Measurements from ENCODE around the gene RAP1GAP.

The RAP1GAP gene

DNA sequence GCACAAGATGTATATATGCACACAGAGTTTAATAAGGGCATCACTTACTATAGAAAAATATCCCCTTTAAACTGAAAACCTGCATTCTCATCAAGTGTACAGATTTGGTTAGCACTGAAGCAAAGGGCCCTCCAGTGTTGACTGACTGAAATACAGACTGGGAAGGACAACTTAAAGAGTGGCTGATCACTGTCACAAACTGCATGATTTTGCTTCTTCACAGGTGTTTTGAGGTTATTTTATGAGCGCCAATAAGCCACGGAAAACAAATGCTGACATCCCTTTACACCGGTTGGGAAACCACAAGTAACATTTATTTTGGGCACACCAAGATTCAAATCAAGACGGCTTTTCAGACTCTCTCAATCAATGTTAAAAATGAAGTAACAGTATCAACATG is 30.9 kb upstream of the RAP1GAP start:
- TF ChIP-seq, protein P1, sequence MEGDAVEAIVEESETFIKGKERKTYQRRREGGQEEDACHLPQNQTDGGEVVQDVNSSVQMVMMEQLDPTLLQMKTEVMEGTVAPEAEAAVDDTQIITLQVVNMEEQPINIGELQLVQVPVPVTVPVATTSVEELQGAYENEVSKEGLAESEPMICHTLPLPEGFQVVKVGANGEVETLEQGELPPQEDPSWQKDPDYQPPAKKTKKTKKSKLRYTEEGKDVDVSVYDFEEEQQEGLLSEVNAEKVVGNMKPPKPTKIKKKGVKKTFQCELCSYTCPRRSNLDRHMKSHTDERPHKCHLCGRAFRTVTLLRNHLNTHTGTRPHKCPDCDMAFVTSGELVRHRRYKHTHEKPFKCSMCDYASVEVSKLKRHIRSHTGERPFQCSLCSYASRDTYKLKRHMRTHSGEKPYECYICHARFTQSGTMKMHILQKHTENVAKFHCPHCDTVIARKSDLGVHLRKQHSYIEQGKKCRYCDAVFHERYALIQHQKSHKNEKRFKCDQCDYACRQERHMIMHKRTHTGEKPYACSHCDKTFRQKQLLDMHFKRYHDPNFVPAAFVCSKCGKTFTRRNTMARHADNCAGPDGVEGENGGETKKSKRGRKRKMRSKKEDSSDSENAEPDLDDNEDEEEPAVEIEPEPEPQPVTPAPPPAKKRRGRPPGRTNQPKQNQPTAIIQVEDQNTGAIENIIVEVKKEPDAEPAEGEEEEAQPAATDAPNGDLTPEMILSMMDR (IDR thresholded peaks at IDR 0.05) = no peak
- no peaks in the 10 kb centered on the region for H3K9me3 ChIP-seq
- no peaks in the 10 kb centered on the region for H3K4me1 ChIP-seq (ENCODE audit: control insufficient read depth in 1 of 2, insufficient read depth in 1 of 2, low read depth in 1 of 2, low read length in 1 of 2)
- peaks cover 79% of the 10 kb centered on the region for H3K36me3 ChIP-seq
- no peak overlapping the region for H3K27ac ChIP-seq
- no peaks in the 10 kb centered on the region for H3K27me3 ChIP-seq
- no peak overlapping the region for H3K4me3 ChIP-seq (ENCODE audit: low read depth in 1 of 2, low read length in 1 of 2)

- H3K27me3 ChIP-seq = no peaks in the 10 kb centered on the region
- TF ChIP-seq, protein P1 (IDR thresholded peaks at IDR 0.05) = no peak
- H3K9me3 ChIP-seq = no peaks in the 10 kb centered on the region
- no peaks in the 10 kb centered on the region for H3K4me1 ChIP-seq (ENCODE audit: control insufficient read depth in 1 of 2, insufficient read depth in 1 of 2, low read depth in 1 of 2, low read length in 1 of 2)
- H3K4me3 ChIP-seq (ENCODE audit: low read depth in 1 of 2, low read length in 1 of 2) = no peak overlapping the region
- no peak overlapping the region for H3K27ac ChIP-seq
- peaks cover 77% of the 10 kb centered on the region for H3K36me3 ChIP-seq
These were observed 27.8 kb upstream of the RAP1GAP start for GRCh38 chr1:21696931-21697330.

GRCh38 chr1:21693732-21694131 is 24.6 kb upstream of the RAP1GAP start:
- H3K27ac ChIP-seq = no peak overlapping the region
- TF ChIP-seq, protein P1 (IDR thresholded peaks at IDR 0.05) = no peak
- H3K27me3 ChIP-seq = no peaks in the 10 kb centered on the region
- no peaks in the 10 kb centered on the region for H3K4me1 ChIP-seq (ENCODE audit: control insufficient read depth in 1 of 2, insufficient read depth in 1 of 2, low read depth in 1 of 2, low read length in 1 of 2)
- no peak overlapping the region for H3K4me3 ChIP-seq (ENCODE audit: low read depth in 1 of 2, low read length in 1 of 2)
- H3K9me3 ChIP-seq = no peaks in the 10 kb centered on the region
- H3K36me3 ChIP-seq = peaks cover 77% of the 10 kb centered on the region

DNA sequence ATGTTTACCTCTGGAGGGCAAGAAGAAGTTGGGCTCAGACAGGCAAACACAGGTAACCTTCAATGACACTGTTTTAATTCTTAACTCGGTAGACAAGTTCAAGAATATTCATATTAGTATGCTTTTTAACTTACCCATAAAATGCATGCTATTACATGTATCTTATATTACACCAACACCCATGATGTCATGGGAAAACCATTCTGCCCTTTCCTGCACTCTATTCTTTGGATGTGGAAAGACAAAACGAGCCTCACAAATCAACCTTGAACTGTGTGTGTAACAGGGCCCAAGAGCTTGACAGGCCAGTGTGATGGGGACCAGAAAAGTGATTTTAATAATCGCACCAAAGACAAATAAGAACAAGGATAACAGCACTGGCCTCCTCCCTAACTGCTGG is 22.6 kb upstream of the RAP1GAP start:
- H3K4me1 ChIP-seq (ENCODE audit: control insufficient read depth in 1 of 2, insufficient read depth in 1 of 2, low read depth in 1 of 2, low read length in 1 of 2) = no peaks in the 10 kb centered on the region
- H3K36me3 ChIP-seq = peaks cover 90% of the 10 kb centered on the region
- no peaks in the 10 kb centered on the region for H3K27me3 ChIP-seq
- H3K4me3 ChIP-seq (ENCODE audit: low read depth in 1 of 2, low read length in 1 of 2) = no peak overlapping the region
- H3K9me3 ChIP-seq = no peaks in the 10 kb centered on the region
- TF ChIP-seq, protein P1 (IDR thresholded peaks at IDR 0.05) = no peak
- H3K27ac ChIP-seq = peak overlapping the region; percentile 2

GRCh38 chr1:21689661-21690372 is 20.7 kb upstream of the RAP1GAP start:
- TF ChIP-seq, protein P1 (IDR thresholded peaks at IDR 0.05) = no peak
- Histone ChIP-seq H3K4me1 (ENCODE audit: control insufficient read depth in 1 of 2, insufficient read depth in 1 of 2, low read depth in 1 of 2, low read length in 1 of 2) (no peaks in the 10 kb centered on the region), H3K27ac (no peak overlapping the region), H3K27me3 (no peaks in the 10 kb centered on the region), H3K36me3 (peaks cover 92% of the 10 kb centered on the region), H3K4me3 (ENCODE audit: low read depth in 1 of 2, low read length in 1 of 2) (no peak overlapping the region), H3K9me3 (no peaks in the 10 kb centered on the region)

Measured in neutrophil (primary cell).